K562 (cell line): ENCODE data around the gene MCL1. TPM values are rescaled to one million over a fixed set of nuclear protein-coding genes. Genes with fewer than 3 reads are reported as not detected.

ENCODE experiments used
- ADNP ChIP-seq: fragments of 200-800 bp; sonication (Bioruptor generic); IDR thresholded peaks from 2 replicates; pipeline ENCODE4 v1.6.1; 2016; ENCODE audit warnings: missing genetic modification characterization, missing compliant biosample characterization
- ARID1B ChIP-seq: fragments of 450-650 bp; IDR thresholded peaks from 2 replicates; pipeline ENCODE4 v1.6.1; 2016; ENCODE audit warnings: antibody characterized with exemption, mild to moderate bottlenecking, inconsistent platforms
- BRF2 ChIP-seq: IDR thresholded peaks from 3 replicates; pipeline ENCODE4 v1.6.1; 2011; ENCODE audit warnings: borderline replicate concordance, mild to moderate bottlenecking; ENCODE audit not compliant: insufficient read length, insufficient read depth
- CBFA2T3 ChIP-seq: fragments of 450-650 bp; IDR thresholded peaks from 2 replicates; pipeline ENCODE4 v1.6.1; 2017
- CCAR2 ChIP-seq: fragments of 200-400 bp; formaldehyde crosslinking; IDR thresholded peaks from 2 replicates; pipeline ENCODE4 v1.6.1; 2017; ENCODE audit warnings: mild to moderate bottlenecking, low read depth, low read length
- E2F8 ChIP-seq: fragments of 450-650 bp; IDR thresholded peaks from 2 replicates; pipeline ENCODE4 v1.7.1; 2018; ENCODE audit warnings: mild to moderate bottlenecking, low read depth; ENCODE audit not compliant: partially characterized antibody
- HDGF ChIP-seq: fragments of 450-650 bp; IDR thresholded peaks from 2 replicates; pipeline ENCODE4 v1.6.1; 2016
- NR4A1 ChIP-seq, 2 experiments: fragments of 250-450 bp in 1 of 2; fragments of 450-650 bp in 1 of 2; sonication (Bioruptor Pico) in 1 of 2; IDR thresholded peaks; 2 replicates each; pipeline versions ENCODE4 v1.4.0 to v1.6.1; 2016 to 2020; ENCODE audit warnings: mild to moderate bottlenecking in 2 of 2, missing compliant biosample characterization in 1 of 2, missing genetic modification characterization in 1 of 2, moderate library complexity in 1 of 2
- POLR2AphosphoS5 ChIP-seq: IDR thresholded peaks from 2 replicates; pipeline ENCODE4 v1.6.1; 2011; ENCODE audit warnings: mild to moderate bottlenecking, low read depth, low read length, moderate library complexity; ENCODE audit not compliant: control insufficient read depth, insufficient read depth
- POLR2B ChIP-seq: fragments of 450-650 bp; IDR thresholded peaks from 2 replicates; pipeline ENCODE4 v1.6.1; 2018; ENCODE audit warnings: low read depth; ENCODE audit not compliant: partially characterized antibody
- RFX7 ChIP-seq: fragments of 250-450 bp; sonication (Bioruptor Pico); IDR thresholded peaks from 2 replicates; pipeline ENCODE4 v1.5.1; 2021; ENCODE audit warnings: mild to moderate bottlenecking
- SAFB2 ChIP-seq: fragments of 200-400 bp; formaldehyde crosslinking; IDR thresholded peaks from 2 replicates; pipeline ENCODE4 v1.6.1; 2018; ENCODE audit warnings: borderline replicate concordance, low read length, low read depth, moderate library complexity; ENCODE audit not compliant: severe bottlenecking
- SIX5 ChIP-seq, 2 experiments: IDR thresholded peaks; 2 replicates each; pipeline ENCODE4 v1.6.1; 2011; ENCODE audit warnings: low read length in 2 of 2, borderline replicate concordance in 1 of 2, low read depth in 1 of 2, mild to moderate bottlenecking in 1 of 2, moderate library complexity in 1 of 2; ENCODE audit not compliant: insufficient read depth in 1 of 2
- ZBTB7A ChIP-seq: IDR thresholded peaks from 2 replicates; pipeline ENCODE4 v1.6.1; 2011; ENCODE audit warnings: low read depth, mild to moderate bottlenecking, low read length, moderate library complexity, borderline replicate concordance; ENCODE audit not compliant: control insufficient read depth
- ZNF354B ChIP-seq: fragments of 250-450 bp; sonication (Bioruptor Pico); IDR thresholded peaks from 2 replicates; pipeline ENCODE4 v1.4.0; 2020
- ZNF518B ChIP-seq: fragments of 250-450 bp; sonication (Bioruptor Pico); IDR thresholded peaks from 2 replicates; pipeline ENCODE4 v1.5.0; 2021; ENCODE audit warnings: mild to moderate bottlenecking, moderate library complexity
- ZNF644 ChIP-seq: fragments of 200-800 bp; sonication (Bioruptor generic); IDR thresholded peaks from 2 replicates; pipeline ENCODE4 v1.6.1; 2016; ENCODE audit warnings: low read depth, missing genetic modification characterization, missing compliant biosample characterization
- ZSCAN29 ChIP-seq: fragments of 450-650 bp; IDR thresholded peaks from 2 replicates; pipeline ENCODE4 v1.6.1; 2017
- polyA plus RNA-seq, 8 experiments: library from polyadenylated mRNA; depleted of rRNA in 4 of 8; stranded (reverse) in 5 of 8; unstranded in 3 of 8; fragments of >200 nt; fragmentation: Nextera tagmentation in 2 of 8; fragmentation: Illumina TruSeq in 1 of 8; extraction: Ambion mirVana in 2 of 8; extraction: Trizol in 1 of 8; gene quantifications; 2 replicates each; pipeline versions ENCODE4 v1.2.1 to v1.2.3, GENCODE V29; 2011 to 2014; ENCODE audit warnings: inconsistent platforms in 1 of 8, missing spikeins in 1 of 8
- total RNA-seq, 7 experiments: library from RNA; depleted of rRNA in 6 of 7; stranded (reverse); fragments of >200 nt in 6 of 7; fragmentation: Illumina TruSeq in 2 of 7; extraction: Trizol in 2 of 7; gene quantifications; 2 replicates each; pipeline versions ENCODE4 v1.2.1 to v1.2.3, GENCODE V29; 2011 to 2021; ENCODE audit warnings: low replicate concordance in 1 of 7
- TF ChIP-seq, protein P1 (sequence below), 2 experiments: fragments of 450-650 bp in 1 of 2; sonication (generic) in 1 of 2; formaldehyde crosslinking; conservative IDR thresholded peaks; 2 replicates each; pipeline versions ENCODE4 v1.4.0 to v1.8.1; 2020 to 2022; ENCODE audit warnings: mild to moderate bottlenecking in 1 of 2, missing genetic modification reagents in 1 of 2

Gene MCL1
- total and polyA plus RNA-seq, 9 of the 15 experiments (the other 6 are each of a cell fraction or from before 2014, with no cell fraction given), result 27.1 to 224 (median 138) TPM

GRCh38 chr1:150552128-150552910 lies 27.1 kb downstream of the MCL1 start (continued):
- TF ChIP-seq ZNF354B (no peak), RFX7 (CRISPR knock-in tag) (no peak), SAFB2 (no peak), CBFA2T3 (peak; percentile 54), BRF2 (no peak), SIX5 (IDR thresholded peaks at IDR 0.05; ENCODE audit: borderline replicate concordance in 1 of 2, insufficient read depth in 1 of 2, low read depth in 1 of 2, low read length in 2 of 2) (no peak), NR4A1 (CRISPR knock-in tag; IDR thresholded peaks at IDR 0.05) (no peak), NR4A1 (tag; IDR thresholded peaks at IDR 0.05) (no peak), ADNP (tag) (no peak), POLR2B (peak; percentile 58), E2F8 (peak; percentile 35), ZNF644 (tag) (no peak), ARID1B (peak; percentile 83), HDGF (peak; percentile 76; the same call in 1 of the 2 replicates), CCAR2 (no peak), POLR2AphosphoS5 (peak; percentile 49; the same call in 1 of the 2 replicates), ZSCAN29 (no peak), ZNF518B (no peak), ZBTB7A (peak; percentile 92)
- TF ChIP-seq, protein P1, sequence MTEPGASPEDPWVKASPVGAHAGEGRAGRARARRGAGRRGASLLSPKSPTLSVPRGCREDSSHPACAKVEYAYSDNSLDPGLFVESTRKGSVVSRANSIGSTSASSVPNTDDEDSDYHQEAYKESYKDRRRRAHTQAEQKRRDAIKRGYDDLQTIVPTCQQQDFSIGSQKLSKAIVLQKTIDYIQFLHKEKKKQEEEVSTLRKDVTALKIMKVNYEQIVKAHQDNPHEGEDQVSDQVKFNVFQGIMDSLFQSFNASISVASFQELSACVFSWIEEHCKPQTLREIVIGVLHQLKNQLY (CRISPR knock-in tag; conservative IDR thresholded peaks at IDR 0.05), result no peak
